GM13976 (cell line): ENCODE results near the gene PUS1.

Source experiments
- DNase-seq: peaks from one replicate; pipeline ENCODE4 v3.0.0; 2012; ENCODE audit warnings: low spot score
- CTCF ChIP-seq: IDR thresholded peaks from 2 replicates; pipeline ENCODE4 v1.5.1; 2012; ENCODE audit warnings: borderline replicate concordance, mild to moderate bottlenecking; ENCODE audit not compliant: insufficient read depth; ENCODE audit errors: extremely low read depth, missing control alignments, control extremely low read depth
- in situ Hi-C: fragments of 300-500 bp; cut with MboI; formaldehyde crosslinking; loops from one replicate; pipeline ENCODE4 v1.12.0; 2022; ENCODE audit warnings: low sequenced_read_pairs, mixed read lengths, inconsistent platforms; ENCODE audit not compliant: unreplicated experiment

PUS1 gene

DNA sequence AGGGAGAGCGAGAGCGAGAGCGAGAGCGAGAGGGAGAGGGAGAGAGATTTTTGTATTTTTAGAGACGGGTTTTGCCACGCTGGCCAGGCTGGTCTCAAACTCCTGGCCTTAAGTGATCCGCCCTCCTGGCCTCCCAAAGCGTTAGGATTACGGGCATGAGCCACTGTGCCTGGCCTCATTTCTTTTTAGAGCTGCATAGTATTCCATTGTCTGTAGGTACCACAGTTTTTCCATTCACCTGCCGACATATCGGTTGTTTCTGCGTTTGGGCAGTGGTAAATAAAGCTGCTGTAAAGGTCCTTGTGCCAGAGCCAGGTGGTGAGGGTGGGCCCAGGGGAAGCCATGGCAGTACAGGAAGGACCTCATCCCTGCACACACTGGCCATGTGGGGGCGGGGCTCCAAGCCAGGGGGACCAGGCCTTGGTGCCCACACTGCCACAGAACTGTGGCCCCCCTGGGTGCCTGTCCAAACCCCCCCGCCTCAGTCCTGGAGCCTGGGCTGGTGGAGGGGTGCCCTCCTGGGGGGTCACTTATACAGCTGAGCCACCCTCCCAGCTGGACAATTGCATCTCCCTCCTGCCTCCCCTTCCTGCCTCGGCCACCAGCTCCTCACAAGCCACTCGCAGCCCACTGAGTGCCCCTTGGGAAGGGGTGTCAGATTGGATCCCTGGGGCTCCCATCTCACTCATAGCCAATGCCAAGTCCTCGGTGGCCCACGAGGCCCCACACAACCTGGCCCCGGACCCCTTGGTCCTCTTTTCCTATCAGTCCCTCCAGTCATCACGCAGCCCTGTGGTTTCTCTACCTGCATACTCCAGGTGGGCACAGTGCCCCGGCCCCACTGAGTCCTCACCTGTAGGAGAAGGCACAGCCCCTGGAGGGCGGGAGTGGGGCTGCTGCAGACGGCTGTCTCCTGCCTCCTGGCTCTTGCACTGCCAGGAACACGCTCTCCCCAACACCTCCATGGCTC, 1.7 kb upstream of the PUS1 start:
- in situ Hi-C loops = no loop called here
- no peak for DNase-seq
- TF ChIP-seq CTCF = no peak

DNA sequence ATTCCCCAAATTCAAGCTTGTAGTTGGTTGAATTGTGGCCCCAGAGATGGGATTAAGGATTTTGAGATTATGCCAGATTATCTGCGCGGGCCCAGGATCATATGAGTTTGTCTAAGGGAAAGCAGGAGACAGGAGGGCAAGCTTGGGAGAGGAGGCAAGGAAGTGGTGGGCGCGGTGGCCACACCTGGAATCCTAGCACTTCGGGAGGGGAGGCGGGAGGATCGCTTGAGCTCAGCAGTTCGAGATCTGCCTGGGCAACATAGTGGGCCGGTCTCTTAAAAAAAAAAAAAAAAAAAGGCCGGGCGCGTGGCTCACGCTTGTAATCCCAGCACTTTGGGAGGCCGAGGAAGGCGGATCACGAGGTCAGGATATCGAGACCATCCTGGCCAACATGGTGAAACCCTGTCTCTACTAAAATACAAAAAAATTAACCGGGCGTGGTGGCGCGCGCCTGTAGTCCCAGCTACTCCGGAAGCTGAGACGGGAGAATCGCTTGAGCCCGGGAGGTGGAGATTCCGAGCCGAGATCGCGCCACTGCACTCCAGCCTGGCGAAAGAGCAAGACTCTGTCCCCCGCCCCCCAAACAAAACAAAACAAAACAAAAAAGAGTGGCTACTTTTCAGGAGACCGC, 881 bp upstream of the PUS1 start:
- in situ Hi-C loops = no loop called here
- no peak for DNase-seq
- no peak for TF ChIP-seq CTCF

DNA sequence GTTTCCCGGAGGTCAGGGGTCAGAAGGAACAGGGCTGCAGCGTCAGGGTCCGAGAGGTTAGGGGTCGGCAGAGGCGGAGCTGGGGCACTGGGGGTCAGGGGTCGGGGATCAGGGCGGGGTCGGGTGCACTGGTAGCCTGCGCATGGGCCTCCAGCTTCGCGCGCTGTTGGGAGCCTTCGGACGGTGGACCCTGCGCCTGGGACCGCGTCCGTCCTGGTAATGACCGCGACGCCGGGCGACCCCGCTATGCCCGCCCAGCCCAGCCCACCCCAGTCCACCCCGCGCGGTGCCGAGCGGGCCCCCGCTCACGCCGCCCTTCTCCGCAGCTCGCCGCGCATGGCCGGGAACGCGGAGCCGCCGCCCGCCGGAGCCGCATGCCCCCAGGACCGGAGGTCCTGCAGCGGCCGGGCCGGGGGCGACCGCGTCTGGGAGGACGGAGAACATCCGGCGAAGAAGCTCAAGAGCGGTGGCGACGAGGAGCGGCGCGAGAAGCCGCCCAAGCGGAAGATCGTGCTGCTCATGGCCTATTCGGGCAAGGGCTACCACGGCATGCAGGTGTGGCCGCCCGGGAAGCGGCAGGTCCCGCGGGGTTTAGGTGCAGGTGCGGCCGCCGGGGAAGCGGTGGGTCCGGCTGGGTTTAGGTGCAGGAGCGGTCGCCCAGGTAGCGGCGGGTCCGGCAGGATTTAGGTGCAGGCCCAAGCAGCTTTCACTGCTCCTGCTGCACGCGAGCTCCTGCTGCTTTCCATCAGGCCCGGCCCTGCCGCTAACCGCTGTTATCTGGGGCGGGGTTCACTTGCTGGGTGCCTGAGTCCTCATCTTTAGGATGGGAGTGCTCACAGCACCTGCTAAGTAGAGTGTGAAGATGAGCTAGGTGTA, 743 bp downstream of the PUS1 start:
- TF ChIP-seq CTCF = no peak
- in situ Hi-C loops = no loop called here
- DNase-seq = peak; percentile 64

DNA sequence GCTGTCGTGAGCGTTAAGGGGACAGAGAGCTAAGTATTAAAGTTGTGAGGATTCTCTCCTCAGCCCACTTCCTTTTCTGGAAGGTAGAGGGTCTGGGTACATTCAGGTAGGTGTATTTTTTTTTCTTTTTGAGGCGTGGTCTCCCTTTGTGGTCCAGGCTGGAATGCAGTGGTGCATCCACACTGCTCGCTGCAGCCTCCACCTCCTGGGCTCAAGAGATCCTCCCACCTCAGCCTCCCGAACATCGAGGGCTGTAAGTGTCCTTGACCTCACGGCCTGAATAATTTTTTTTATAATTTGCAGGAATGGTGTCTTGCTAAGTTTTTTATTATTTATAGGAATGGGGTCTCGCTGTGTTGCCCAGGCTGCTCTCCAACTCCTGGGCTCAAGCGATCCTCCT, 1.4 kb downstream of the PUS1 start:
- in situ Hi-C loops = no loop called here
- TF ChIP-seq CTCF = no peak
- DNase-seq = no peak

GRCh38 chr12:131933387-131933786, 4.3 kb downstream of the PUS1 start:
- DNase-seq = no peak
- in situ Hi-C loops = no loop called here
- no peak for TF ChIP-seq CTCF

GRCh38 chr12:131934535-131934934, 5.5 kb downstream of the PUS1 start:
- in situ Hi-C loops = no loop called here
- DNase-seq = peak; percentile 5
- no peak for TF ChIP-seq CTCF
